ENCODE data around the gene PUSL1. TPM values are rescaled to one million over a fixed set of nuclear protein-coding genes. Genes with fewer than 3 reads are reported as not detected.

Gene PUSL1
- total and polyA plus RNA-seq, 2 of the 4 experiments (the other 2 are of a cell fraction): 10.9 to 33.0 TPM

DNA sequence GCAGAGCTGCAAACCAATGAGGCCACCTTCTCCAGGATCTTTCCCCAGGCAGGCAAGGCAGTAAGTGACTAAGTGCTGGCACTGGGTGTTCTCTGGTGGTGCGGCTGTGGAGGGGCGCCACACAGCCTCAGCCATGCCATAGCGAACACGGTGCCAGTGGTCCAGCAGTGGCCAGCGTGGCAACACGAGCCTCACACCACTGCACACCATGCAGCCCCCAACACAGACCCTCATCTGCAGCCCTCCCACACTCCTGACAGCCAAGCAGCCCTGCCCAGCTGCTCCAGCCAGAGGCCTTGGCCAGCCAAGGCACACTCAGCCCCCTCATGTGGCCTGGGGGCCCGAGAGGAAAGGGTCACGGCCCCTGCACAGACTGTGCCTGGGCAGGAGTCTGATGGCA is 13.1 kb downstream of the PUSL1 start:
- Histone ChIP-seq H3K56ac (ENCODE audit: extremely low read depth, insufficient read depth, low read length) (no peak overlapping the region), H2BK20ac (ENCODE audit: low read depth, low read length) (no peak overlapping the region), H3K9me1 (ENCODE audit: insufficient read depth, low read length) (peaks cover 4% of the 10 kb centered on the region), H3K4me3 (ENCODE audit: insufficient read depth, low read depth, low read length) (no peak overlapping the region), H3K14ac (replicated peaks; ENCODE audit: low read depth, low read length) (no peak overlapping the region), H2AFZ (replicated peaks; ENCODE audit: low read length, poor library complexity) (no peak overlapping the region), H3K4ac (ENCODE audit: low read depth, low read length) (no peak overlapping the region), H2BK120ac (ENCODE audit: low read depth, low read length) (no peak overlapping the region), H4K5ac (ENCODE audit: low read depth, low read length) (no peak overlapping the region), H4K91ac (ENCODE audit: insufficient read depth, low read depth, low read length) (no peak overlapping the region), H3K9ac (ENCODE audit: low read depth, low read length) (no peak overlapping the region), H3K4me2 (ENCODE audit: low read depth, low read length) (no peak overlapping the region), H3K4me1 (ENCODE audit: control insufficient read depth, insufficient read depth, low read length) (peaks cover 16% of the 10 kb centered on the region; the same call in 1 of the 2 replicates), H2BK5ac (ENCODE audit: low read depth, low read length, poor library complexity, severe bottlenecking) (no peak overlapping the region), H3K9me3 (ENCODE audit: control insufficient read depth, insufficient read depth, low read length) (no peaks in the 10 kb centered on the region), H4K8ac (ENCODE audit: low read depth in 2 of 2, low read length in 2 of 2) (no peak overlapping the region), H2AK5ac (ENCODE audit: low read depth, low read length) (no peak overlapping the region), H3K27me3 (ENCODE audit: control insufficient read depth, insufficient read depth, low read length) (no peaks in the 10 kb centered on the region), H2AK9ac (replicated peaks; ENCODE audit: low read depth, low read length, poor library complexity) (no peak overlapping the region), H3K36me3 (ENCODE audit: control insufficient read depth, insufficient read depth, low read length) (peaks cover 25% of the 10 kb centered on the region), H3K79me1 (ENCODE audit: low read depth in 1 of 2, low read length in 2 of 2) (peaks cover 4 to 73% of the 10 kb centered on the region in 2 experiments), H2BK15ac (ENCODE audit: low read depth, low read length) (no peak overlapping the region), H4K20me1 (ENCODE audit: insufficient read depth, low read length) (peaks cover 73% of the 10 kb centered on the region), H3K27ac (ENCODE audit: insufficient read depth, low read length) (no peak overlapping the region; the same call in 1 of the 2 replicates), H3K23ac (ENCODE audit: low read depth, low read length) (no peak overlapping the region), H3K18ac (ENCODE audit: low read depth, low read length) (no peak overlapping the region)
- no TSS peak for BruUV-seq (replicated peaks)
- intact Hi-C loops (cut with micrococcal nuclease) (no loop called here), in situ Hi-C loops (cut with MboI; ENCODE audit: low sequenced_read_pairs) (no loop called here), dilution Hi-C loops (cut with HindIII; ENCODE audit: low sequenced_read_pairs, unreplicated experiment) (no loop called here)
- POLR2A ChIA-PET (ENCODE audit: unreplicated experiment): no interaction called here
- no peak for DNase-seq
- TF ChIP-seq, protein P1, sequence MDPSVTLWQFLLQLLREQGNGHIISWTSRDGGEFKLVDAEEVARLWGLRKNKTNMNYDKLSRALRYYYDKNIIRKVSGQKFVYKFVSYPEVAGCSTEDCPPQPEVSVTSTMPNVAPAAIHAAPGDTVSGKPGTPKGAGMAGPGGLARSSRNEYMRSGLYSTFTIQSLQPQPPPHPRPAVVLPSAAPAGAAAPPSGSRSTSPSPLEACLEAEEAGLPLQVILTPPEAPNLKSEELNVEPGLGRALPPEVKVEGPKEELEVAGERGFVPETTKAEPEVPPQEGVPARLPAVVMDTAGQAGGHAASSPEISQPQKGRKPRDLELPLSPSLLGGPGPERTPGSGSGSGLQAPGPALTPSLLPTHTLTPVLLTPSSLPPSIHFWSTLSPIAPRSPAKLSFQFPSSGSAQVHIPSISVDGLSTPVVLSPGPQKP (IDR thresholded peaks at IDR 0.05; ENCODE audit: borderline replicate concordance, low read depth, low read length): no peak
- no peak for TF ChIP-seq NFE2L2 (IDR thresholded peaks at IDR 0.05; ENCODE audit: low read depth, low read length)
- TF ChIP-seq BHLHE40 (IDR thresholded peaks at IDR 0.05; ENCODE audit: low read depth, low read length): no peak
- CTCF ChIA-PET: no interaction called here
- ATAC-seq (ENCODE audit: low read depth): no peak
- WGBS, 2 experiments (ENCODE audit: extremely low coverage in 2 of 2, insufficient read length in 1 of 2): 92% methylated on average over 7 of the region's 8 CpGs; no CpG with 5 or more reads in 1 of the 2 experiments
